Renal cortical epithelial cell (primary cell): Measurements from ENCODE around the gene FAM9B. TPM values are rescaled to one million over a fixed set of nuclear protein-coding genes. Genes with fewer than 3 reads are reported as not detected.
"Not testable (repeated sequence)": the region's sequence is repeated elsewhere in the genome, so short reads cannot be mapped to it uniquely, and the experiment has no call there.

Source experiments
- DNase-seq: peaks from one replicate; pipeline ENCODE4 v3.0.0-alpha.2; 2011; ENCODE audit warnings: low read depth
- total RNA-seq: library from RNA; depleted of rRNA; stranded (reverse); fragments of >200 nt; gene quantifications from 2 replicates; pipeline ENCODE4 v1.2.3, GENCODE V29; 2014

FAM9B gene
- not detected in 2 replicates for total RNA-seq

DNA sequence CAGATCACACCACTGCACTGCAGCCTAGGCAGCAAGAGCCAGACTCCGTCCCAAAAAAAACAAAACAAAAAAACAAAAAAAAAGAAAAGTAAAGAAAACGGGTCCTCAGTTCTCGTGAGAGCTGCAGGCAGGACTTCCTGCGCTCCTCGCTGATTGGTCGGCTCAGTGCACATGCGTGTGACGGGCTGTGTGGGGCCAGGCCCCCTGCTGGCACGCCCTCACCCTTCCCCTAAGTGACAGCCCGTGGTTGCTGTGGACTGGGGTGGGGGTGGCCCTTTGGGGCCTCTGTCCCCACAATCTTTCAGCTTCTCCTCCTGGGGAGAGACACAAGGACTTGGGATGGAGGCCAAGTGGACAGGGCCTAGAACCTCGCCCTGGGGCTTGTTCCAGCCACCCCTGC is at the start of gene FAM9B:
Gene FAM9B, minus strand, starts transcription at position 139 of the 400 bp plus-strand sequence. CDS start 1,141 bp downstream, outside the sequence.
- DNase-seq, result no peak

DNA sequence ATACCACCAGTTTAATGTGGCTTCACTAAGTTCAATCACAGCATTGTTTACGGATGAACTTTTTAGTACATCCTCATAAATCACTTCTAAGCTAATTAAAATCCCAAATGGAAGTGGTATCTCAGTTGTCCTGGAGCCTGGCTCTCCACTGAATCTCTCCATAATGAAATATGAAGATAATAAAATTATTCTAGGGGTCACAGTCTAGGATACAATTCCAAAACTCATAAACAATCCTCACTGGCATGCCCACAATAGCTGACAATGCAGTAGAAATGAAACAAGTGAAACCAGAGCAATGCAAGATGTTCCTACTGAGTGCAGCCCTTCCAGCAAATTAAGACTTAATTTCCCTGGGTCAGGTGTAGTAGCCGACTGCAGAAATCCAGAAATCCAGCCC is 47.3 kb upstream of the FAM9B start:
- no peak for DNase-seq

DNA sequence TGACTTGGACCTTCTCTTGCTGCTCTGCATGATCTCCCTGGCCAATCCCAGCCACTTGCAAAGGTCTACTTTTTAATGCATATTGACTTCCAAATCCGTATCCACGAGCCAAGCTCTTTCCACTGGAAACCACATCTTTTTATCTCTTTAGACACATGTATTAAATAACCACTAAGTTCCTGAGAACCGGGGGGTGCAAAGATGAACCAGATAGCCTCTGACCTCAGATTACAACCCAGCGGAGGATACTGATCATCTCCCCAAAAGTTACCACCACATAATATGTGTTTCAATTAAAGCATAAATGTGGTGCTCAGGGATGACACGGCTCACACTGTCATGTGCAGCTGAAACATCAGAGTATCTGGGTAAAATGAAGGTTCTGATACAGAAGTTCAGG is 40.4 kb upstream of the FAM9B start:
- no peak for DNase-seq

DNA sequence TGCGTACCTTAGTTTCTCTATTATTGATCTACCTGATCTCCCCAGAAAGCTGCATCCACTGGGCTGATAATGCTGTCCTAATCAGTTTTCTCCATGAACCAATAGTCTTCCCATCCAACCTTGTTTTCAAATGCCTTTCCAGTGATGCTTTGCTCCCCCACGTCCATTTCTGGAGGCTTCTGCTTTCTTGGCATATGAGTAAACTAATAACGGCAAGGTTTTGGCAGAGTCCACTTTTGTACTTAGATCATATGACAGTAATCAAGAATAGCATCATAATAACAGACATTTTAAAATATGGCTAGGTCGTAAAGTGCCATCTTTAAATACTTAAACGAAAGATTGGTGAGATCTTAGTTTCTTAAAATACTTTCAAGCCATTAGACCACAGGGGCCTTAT is 38.4 kb upstream of the FAM9B start:
- DNase-seq, result no peak

DNA sequence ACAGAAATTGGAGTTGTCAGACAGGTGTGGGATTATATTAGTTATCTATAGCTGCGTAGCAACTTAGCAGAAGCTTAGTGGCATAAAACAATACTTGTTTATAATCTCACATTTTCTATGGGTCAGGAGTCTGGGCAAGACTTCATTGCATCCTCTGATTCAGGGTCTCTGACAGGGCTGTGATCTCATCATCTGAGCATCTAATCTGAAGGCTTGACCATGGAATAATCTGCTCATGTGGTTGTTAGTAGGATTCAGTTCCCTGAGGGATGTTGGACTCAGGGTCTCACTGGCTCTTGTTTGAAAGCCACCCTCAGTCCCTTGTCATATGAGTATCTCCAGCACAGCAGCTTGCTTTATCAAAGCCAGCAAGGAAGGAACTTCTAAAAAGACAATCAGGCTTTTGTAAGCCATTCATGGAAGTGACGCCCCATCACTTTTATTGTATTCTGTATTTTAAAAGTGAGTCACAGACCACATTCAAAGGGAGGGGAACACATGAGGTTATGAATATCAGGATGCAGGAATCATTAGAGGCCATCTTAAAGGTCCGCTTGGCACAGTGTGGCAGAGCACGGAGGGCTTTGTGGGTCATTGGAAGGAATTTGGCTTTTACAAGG is 37.2 kb upstream of the FAM9B start:
- DNase-seq, result peak; percentile 1

DNA sequence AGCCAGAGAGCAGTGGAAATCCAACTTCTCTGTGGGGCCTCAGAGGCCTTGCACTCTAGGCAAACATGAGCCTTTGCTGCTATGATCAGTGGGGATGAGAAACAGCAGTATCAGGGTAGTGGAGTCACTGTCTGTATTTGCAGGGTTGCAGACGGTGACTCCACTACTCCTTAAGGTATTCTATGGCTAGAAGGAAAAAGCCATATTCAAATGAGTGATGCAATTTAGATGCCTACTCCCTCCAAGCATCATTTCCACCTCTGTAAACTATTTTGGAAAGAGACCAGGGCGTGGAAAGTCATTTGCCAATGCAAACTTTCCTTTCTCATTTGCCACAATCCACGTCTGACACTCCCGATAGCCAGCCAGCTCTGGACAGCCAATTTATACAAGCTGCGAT is 35.6 kb upstream of the FAM9B start:
- no peak for DNase-seq

DNA sequence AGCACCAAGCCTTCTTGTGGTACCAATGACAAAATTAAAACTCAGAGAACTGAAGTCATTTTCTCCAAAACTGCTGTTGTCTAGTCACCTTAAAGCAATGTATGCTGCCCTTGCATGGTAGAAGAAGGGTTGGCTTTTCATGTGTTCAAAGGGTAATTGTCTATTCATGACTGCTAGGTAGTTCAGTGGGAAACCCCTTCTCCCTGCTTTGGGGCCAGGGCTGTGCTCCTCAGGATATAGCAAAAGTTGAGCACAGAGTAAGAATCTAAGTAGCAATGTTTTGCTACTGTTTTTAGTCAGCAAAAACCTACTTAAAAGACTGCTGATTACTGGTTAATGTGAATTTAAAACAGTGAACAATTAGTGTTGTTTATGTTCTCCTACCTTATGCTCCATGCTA is 30.8 kb upstream of the FAM9B start:
- no peak for DNase-seq

DNA sequence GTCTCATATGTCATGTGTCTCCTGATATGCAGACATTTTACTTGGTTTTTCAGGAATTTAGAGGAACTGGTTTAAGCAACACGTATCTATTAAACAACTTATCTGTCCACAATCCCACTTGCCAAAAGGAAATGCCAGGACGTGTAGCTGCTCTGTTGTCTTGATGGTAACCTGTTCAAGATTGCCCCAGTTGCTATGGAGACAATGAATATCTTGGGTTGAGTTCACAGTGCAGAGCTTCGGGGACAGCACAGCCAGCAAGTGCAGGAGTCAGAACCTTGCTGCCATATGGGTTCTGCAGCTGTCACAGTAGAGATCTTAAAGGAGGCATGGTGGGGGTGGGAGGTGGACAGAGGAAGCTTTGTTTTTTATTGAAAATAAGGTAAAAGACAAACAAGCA is 28.7 kb upstream of the FAM9B start:
- DNase-seq, result no peak

DNA sequence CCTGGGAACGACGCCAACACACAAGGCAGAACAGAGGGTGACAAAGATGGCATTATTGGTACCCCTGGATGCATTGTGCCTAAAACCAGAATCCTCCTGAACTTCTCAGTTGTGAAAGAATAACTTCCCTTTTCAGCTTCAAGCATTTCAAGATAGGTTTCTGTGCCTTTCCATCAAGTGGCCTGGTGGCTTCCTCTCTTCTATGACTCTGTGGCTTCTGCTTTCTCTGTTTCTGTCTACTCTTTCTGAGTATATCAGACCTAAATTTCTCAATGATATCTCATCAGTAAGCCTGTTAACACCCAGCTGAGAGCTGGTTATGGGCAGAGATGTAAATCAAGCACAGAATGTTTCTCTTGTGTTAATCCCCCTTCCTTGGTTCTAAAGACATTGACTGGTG is 21.4 kb upstream of the FAM9B start:
- DNase-seq, result no peak

DNA sequence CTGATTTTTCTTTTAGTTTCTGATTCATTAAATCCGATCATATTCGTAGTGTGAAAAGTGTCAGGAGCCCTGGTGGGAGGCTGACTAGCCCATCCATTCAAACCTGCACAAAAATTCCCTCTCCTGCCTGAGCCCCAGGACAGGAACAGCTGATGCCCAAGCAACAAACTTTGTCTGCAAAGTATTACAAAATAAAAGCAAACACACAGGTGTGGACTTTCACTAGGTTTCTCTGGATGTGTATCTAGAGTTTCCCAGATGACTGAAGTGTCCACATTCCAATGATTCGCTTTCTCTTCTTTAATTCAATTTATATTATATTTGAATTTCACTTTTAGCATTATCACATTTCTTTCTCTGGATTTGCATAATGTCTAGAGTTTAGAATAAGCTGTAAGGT is 18.2 kb upstream of the FAM9B start:
- DNase-seq, result no peak

DNA sequence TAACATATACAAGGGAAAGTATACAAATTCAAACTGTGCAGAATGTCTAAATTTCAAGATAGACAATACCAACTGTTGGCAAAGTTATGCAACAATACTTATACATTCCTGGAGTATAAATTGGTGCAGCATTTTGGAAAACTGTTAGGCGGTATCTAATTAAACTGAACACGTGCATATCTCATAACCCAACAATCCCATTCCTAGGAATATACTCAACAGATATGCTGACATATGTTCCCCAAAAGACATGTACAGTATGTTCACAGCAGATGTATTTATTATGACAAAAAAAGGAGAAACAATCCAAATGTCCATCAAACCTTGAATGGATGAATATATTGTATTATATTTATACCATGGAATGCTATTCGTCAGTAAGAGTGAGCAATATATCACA is 16.4 kb upstream of the FAM9B start:
- no peak for DNase-seq

DNA sequence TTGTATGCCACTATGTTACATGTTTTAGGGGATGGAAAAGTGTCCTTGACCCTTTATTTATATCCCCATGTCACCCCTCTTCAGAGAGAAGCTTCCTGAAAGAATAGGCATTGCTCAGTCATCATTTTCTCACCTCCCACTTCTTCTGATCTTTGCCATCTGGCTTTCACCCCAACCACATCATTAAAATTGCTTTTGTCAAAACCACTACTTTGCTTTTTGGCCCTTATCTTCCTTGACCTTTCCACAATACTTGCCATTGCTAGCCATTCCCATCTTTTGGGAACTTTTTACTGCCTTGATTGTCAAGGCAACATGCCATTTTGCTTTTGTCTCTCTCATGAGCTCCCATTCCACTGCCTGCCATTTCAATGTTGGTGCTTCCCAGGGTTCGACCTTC is 14.9 kb upstream of the FAM9B start:
- DNase-seq, result peak; percentile 0

DNA sequence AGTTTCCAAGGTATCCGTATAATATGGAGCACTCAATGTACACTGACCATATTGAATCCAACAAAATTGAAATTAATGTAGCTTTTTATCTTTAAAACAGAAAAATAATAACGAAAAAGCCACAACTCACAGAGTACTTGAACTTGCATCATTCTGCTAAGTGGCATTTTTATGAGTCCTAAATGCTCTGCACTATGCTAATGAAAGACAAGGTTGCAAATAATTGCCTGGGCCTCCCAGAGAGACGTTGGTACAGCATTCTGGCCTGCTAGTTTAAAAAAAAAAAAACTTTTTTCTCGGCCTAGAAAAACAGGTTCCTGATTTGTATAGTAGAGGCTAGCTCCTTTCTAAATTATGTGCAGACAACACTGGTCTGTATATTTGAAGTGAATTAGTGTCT is 4.3 kb upstream of the FAM9B start:
- DNase-seq, result no peak

DNA sequence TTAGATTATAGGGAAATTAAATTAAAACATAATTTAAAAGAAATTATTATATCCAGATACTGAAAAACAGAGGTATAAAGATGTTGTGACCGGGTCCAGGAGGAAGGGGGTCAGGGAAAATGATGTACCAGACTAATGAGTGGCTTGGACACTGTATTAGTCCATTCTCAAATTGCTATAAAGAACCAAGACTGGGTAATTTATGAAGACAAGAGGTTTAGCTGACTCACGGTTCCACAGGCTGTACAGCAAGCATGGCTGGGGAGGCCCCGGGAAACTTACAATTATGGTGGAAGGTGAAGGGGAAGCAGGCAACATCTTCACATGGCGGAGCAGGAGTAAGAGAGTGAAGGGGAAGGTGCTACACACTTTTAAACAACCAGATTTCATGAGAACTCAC is 3.4 kb upstream of the FAM9B start:
- DNase-seq, result no peak

DNA sequence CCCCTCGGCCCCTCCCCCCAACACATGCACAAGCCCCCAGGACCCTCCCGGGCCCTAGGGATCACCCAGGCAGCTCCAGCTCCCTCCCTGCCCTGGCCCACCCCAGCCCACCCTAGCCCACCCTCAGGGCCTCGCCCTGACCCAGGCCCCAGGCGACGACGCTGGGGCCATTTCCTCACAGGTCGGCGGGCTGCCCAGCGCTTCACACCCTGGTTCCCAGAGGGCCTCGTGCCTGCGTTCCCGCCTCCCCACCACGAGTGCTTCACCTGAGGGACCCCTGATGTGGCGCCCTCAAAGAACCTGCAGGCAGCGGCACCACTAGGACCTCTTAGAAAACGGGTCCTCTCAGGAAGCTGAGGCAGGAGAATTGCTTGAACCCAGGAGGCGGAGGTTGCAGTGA is 341 bp downstream of the FAM9B start:
- no peak for DNase-seq

DNA sequence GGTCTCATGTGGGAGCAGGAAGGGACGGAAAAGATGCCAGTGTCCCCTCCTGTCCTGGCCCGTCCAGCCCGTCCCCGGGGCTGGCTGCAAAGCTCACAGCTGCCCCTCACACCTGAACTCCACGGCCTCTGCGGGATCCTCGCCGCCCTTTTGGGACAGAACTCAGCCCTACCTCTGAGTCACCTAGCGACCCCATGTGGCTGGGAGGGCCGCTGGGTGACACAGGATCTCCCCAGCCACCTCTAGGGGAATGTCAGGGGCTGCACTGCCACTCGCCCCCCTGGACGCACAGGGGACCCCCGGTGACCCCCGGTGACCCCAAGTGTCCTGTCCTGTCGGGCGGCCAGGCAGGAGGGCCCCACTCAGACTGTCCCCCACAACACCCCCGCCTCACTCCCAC is 748 bp downstream of the FAM9B start:
- no peak for DNase-seq

DNA sequence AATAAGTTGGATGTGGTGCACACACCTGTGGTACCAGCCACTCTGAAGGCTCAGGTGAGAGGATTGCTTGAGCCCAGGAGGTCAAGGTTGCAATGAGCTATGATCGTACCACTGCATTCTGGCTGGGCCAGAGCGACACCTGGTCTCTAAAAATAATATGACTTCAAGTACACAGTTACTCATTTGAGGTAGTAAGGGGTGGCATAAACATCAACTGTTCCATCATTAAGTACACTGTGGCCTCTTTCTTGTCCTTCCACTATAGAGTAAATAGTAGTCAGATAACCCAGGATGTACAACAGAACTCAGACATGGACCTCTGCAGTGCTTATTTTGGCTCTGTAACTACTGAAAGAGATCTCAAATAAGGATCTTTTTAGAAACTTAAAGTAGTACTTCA is 10.6 kb downstream of the FAM9B start:
- no peak for DNase-seq

DNA sequence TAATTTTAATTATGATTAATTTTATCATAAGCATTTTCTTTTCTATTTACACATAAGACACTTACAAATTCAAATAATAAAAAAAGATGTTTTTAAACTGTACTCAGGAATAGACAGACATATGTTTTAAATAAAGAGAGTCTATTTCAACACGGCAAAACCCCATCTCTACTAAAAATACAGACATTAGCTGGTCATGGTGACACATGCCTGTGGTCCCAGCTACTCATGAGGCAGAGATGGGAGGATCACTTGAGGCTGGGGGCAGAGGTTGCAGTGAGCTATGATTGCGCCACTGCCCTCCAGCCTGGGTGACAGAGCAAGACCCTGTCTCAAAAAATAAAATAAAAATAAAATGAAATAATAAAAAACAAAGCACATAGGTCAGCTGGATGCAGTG is 14.8 kb downstream of the FAM9B start:
- no peak for DNase-seq

DNA sequence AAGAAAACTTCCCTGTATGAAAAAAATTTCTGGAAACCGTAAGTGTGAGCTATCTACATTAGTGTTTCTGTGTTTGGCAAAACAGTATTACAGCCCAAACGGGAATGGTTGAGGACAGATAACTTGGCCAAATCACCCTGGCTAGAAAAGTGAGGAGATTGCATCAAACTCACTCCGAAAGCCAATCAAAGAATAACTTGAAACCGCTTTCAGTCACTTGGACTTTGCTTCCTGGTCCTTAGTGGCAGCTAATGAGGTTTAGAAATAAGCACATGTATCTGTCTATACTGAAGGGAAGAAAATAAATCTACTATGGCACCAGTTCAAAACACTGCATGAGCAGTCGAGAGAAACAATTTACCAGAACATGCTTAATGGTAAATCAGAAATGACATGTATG is 15.6 kb downstream of the FAM9B start:
- not testable (repeated sequence) for DNase-seq

DNA sequence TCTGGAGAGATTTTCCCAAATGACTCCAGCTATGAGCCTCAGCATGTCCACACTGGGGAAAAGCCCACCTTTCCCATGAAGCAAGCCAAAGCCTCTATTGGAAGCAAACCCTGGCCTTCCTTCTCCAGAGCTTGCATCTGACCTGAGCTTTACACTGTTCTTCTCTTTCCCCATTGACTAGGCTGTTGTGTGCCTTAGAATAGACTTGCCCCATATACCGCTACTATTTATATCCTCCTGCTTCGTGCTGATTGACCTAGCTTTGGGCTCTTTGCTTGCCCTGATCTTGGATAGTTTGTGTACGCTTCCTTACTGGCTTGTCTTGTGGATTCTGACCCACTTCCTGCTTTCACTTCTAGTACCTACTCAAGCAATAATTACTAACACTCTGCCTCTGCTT is 30.9 kb downstream of the FAM9B start:
- DNase-seq, result no peak

DNA sequence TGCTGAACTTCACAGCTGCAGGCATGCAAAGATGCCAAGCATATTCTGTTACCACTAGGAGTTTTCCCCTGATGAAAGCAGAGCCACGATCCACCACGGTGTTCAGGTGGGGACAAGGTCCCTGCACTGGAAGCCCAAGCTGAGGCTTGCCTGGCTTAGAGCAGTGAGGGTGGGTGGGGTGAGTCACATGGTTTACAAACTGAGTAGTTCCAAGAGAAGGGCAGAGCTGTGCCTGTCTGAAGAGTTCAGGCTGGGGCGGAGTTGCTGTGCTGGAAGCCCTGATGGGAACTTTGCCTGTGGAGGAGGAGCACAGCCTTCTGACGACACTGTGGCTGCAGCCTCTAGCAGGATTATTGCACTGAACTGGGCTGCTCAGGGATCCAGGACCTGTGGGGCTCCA is 45.5 kb downstream of the FAM9B start:
- peak; percentile 33 for DNase-seq

DNA sequence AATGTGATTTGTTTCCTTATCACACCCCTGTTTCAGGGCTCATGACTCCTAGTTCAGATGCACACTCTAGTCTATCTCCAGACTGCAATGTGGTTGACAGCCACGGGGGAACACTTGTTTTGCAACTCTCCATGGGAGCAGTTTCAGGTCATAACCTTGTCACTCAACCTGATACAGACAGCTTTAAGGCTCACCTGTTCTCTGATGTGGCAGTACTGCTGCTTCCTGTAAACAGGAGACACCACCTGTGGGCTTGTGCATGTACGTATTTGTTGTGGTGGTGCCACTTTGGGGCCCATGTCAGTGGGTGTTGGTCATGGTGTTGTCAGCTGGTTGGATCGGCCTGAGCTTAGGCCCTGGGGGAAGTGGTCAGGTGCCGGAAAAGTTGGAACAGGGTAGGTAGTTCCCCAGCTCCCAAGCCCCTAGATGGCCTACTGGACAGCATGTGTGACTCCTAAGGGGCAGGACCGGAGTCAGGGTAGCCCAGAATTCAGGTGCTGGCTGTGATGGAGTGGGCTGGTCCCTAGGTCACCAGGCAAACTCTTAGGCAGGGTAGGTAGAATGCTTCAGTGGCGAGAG is 46.2 kb downstream of the FAM9B start:
- DNase-seq, result no peak

DNA sequence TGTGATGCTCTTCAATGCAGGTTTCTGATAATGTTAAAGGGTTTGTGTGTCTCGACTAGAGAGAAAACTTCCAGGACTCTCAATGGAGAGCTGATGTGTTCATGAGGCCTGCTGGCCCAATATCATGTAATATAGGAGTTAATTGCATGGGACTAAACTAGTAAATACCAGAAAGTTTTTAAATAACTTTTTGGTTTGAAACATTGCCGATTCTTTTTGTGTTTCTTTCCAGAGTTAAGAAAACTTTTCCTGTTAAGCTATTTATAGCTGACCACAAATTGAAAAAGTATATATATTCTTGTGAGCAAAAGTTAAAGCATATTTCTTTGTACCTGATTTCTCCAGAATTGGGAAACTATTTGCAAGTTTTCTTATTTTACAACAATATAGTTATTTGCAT is 49.7 kb downstream of the FAM9B start:
- DNase-seq, result no peak

DNA sequence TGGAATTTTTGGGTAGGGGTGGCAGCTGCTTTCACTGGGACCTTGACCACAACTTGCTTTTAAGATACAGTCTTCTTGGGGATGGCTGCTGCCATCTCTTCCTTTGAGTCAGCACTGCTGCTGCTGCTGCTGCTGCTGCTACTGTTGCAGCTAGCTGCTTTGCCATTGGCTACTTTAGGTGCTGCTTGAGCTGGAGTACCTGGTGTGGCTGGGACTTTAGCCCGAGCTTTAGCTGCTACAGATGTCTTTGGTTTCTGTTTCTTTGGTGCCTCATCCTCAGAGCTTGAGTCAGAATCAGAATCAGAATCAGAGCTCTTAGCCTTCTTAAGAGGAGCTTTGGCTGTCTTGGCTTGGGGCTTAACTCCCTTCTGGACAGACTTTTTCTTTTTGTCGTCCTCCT is 52.2 kb downstream of the FAM9B start:
- DNase-seq, result no peak
